PFSK-1 (cell line): ENCODE data around the gene ST8SIA1.

Experiments used
- FOXP2 ChIP-seq: optimal IDR thresholded peaks from 2 replicates; pipeline ENCODE3; 2011; ENCODE audit warnings: borderline replicate concordance, control low read depth, inconsistent platforms; ENCODE audit not compliant: insufficient read depth; ENCODE audit errors: extremely low read length, extremely low read depth
- POLR2AphosphoS5 ChIP-seq: IDR thresholded peaks from 2 replicates; pipeline ENCODE4 v1.6.1; 2012; ENCODE audit warnings: low read depth, mild to moderate bottlenecking, control low read depth, low read length, moderate library complexity
- REST ChIP-seq, 2 experiments: IDR thresholded peaks; 2 replicates each; pipeline versions ENCODE4 v1.6.1 to v1.8.0; 2011 to 2012; ENCODE audit warnings: low read depth in 2 of 2, low read length in 2 of 2, control low read depth in 1 of 2, inconsistent platforms in 1 of 2, mild to moderate bottlenecking in 1 of 2, moderate library complexity in 1 of 2; ENCODE audit not compliant: insufficient read depth in 1 of 2
- SIN3A ChIP-seq: IDR thresholded peaks from 2 replicates; pipeline ENCODE4 v1.6.1; 2012; ENCODE audit warnings: mild to moderate bottlenecking, low read length, moderate library complexity, borderline replicate concordance; ENCODE audit not compliant: insufficient read depth
- TAF1 ChIP-seq: IDR thresholded peaks from 2 replicates; pipeline ENCODE4 v1.6.1; 2012; ENCODE audit warnings: low read length, control low read depth, borderline replicate concordance; ENCODE audit not compliant: insufficient read depth

The ST8SIA1 gene

GRCh38 chr12:22246217-22246846 is 88.2 kb downstream of the ST8SIA1 start:
- TF ChIP-seq TAF1, result no peak
- TF ChIP-seq FOXP2, result no peak
- no peak for TF ChIP-seq SIN3A
- TF ChIP-seq POLR2AphosphoS5, result no peak
- no peak for TF ChIP-seq REST (IDR thresholded peaks at IDR 0.05; ENCODE audit: insufficient read depth in 1 of 2, low read depth in 2 of 2, low read length in 2 of 2)

GRCh38 chr12:22242726-22243125 is 91.8 kb downstream of the ST8SIA1 start:
- TF ChIP-seq REST (IDR thresholded peaks at IDR 0.05; ENCODE audit: insufficient read depth in 1 of 2, low read depth in 2 of 2, low read length in 2 of 2) (no peak), SIN3A (no peak), POLR2AphosphoS5 (no peak), FOXP2 (no peak), TAF1 (no peak)

GRCh38 chr12:22238211-22238610 is 96.3 kb downstream of the ST8SIA1 start:
- TF ChIP-seq FOXP2 (no peak), SIN3A (no peak), TAF1 (no peak), POLR2AphosphoS5 (no peak), REST (IDR thresholded peaks at IDR 0.05; ENCODE audit: insufficient read depth in 1 of 2, low read depth in 2 of 2, low read length in 2 of 2) (no peak)

GRCh38 chr12:22234561-22234960 is 99.9 kb downstream of the ST8SIA1 start:
- TF ChIP-seq FOXP2, result no peak
- TF ChIP-seq POLR2AphosphoS5, result no peak
- no peak for TF ChIP-seq TAF1
- TF ChIP-seq REST (IDR thresholded peaks at IDR 0.05; ENCODE audit: insufficient read depth in 1 of 2, low read depth in 2 of 2, low read length in 2 of 2), result no peak
- no peak for TF ChIP-seq SIN3A

- TF ChIP-seq FOXP2 (no peak), REST (IDR thresholded peaks at IDR 0.05; ENCODE audit: insufficient read depth in 1 of 2, low read depth in 2 of 2, low read length in 2 of 2) (no peak), POLR2AphosphoS5 (no peak), SIN3A (no peak), TAF1 (no peak)
These were observed 102.7 kb downstream of the ST8SIA1 start for GRCh38 chr12:22231836-22232235.
